Medulla oblongata (tissue), 1 donor: ENCODE results near the gene CWH43.
A peak's percentile ranks its signal among the peaks of the same experiment; 100 is the strongest.
"Not testable (repeated sequence)": the region's sequence is repeated elsewhere in the genome, so short reads cannot be mapped to it uniquely, and the experiment has no call there.

Experiments used
- DNase-seq: peaks from one replicate; pipeline ENCODE4 v3.0.0-alpha.2; 2015; ENCODE audit errors: extremely low spot score

The CWH43 gene

DNA sequence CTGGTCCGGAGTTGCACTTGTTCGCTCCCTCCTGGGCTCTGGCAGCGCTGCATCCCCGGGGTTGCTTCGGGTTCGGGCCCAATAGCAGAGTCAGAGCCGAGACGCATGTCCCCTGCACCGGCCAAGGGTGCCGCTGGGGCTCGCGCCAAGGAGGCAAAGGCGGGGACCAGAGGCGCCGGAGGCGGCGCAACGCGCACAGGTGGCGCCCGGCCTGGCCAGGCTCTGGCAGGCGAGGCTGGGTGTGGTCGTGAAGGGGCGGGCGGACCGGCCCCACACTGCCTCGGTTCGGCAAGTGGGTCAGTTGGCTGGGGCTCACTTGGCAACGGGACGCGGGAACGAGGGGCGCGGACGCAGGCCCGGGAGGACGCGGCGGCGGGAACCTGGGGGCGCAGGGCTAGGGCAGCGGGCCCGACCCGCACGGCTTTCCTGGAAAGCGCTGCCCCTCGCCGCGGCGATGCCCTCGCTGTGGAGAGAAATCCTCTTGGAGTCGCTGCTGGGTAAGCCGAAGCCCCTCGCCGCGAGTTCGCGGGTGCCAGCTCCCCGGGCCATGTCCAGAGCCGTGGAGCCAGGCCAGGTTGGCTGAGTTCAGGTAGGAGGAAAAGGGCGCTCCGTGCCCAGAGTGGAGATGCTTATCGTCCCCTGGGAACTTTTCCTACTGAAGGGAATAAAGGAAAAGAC, at the start of gene CWH43:
Gene CWH43 (plus strand): TSS at position 300 of the 678 bp plus-strand sequence. CDS start 155 bp downstream, at position 455.
- DNase-seq, result no peak

DNA sequence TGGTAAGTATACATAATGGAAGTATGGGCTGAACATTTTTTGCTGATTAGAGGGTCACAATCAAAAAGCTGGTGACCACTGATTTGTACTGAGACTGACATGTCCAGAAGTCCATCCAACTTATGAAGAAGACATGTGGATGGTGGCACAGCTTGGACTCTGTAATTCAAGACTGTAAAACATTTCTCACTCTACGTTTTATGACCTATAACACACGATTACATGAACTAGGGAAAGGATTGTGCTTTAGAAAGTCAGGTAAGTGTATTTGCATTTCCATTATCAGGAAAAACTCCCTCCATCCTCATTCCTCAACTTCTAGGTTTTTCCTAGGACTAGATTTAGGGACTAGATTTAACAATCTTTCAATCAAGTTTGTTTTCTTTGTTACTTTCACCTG, 49.0 kb upstream of the CWH43 start:
- no peak for DNase-seq

DNA sequence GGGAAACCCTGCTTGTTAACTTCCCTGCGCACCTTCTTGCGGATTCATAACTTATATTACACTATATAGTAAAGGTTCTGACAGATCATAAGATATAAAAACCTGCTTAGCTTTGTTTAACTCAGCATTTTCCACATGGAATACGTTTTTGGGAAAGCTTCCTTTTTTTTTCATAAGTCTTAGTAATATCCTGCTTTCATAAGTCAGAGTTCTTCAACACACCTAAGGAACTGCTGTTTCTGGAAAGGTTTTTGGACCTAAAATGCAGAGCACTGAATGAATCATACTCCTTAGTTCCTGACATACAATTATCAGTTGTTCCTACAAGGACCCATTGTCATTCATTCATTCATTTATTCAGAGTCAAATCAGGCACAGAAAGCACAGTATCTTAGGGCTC, 47.2 kb upstream of the CWH43 start:
- no peak for DNase-seq

DNA sequence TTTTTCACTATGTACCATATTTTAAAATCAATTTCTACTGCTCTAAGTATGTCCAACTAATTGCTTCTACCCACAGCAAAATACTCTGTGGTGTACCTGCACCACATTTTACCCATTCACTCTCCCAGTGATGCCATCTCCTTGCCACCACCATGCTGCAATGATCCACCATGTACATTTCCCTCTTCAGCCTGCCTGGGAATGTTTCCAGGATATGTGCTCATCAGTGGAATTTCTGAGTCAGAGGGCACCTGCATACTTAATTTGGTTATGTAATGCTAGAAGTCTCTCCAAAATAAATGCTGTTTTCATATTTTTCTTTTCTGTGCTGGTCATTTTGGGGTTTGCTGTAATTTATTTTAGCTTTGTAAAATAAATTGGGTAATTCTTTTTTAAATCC, 46.3 kb upstream of the CWH43 start:
- no peak for DNase-seq

DNA sequence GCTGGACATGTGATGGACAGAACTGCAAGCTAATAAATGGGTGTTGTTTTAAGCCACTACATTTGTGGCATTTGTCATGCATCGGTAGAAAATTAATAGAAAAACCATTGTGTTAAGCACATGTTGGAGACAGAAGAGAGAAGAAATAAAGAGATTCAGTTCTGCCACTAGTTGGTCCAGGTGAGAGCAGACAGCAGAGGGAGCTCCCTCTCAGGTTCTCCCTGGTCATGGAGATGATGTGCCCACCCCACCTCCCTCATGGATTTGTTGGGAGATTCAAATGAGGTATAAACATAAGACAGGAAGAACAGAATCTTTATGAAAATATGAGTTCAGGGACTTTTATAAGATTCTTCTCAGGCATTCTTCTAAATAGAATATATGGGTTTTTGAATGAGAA, 42.7 kb upstream of the CWH43 start:
- DNase-seq, result no peak

DNA sequence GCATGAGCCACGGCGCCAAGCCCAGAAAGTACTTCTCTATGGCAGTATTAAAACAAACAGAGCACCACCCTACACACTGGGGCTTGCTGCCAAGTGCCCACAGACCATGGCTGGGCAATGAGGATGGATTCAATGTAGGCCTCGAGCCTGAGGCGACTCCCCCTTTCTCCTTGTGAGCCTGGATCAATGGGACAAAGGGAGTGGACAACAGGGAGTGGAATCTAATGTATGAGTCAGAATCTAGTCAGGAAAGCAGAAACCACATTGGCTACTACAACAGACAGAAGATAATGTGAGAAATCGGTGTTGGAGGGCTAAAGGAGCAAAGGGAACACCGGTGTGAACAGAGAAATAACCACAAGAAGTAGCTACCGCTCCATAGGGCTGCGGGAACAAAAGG, 41.8 kb upstream of the CWH43 start:
- no peak for DNase-seq

DNA sequence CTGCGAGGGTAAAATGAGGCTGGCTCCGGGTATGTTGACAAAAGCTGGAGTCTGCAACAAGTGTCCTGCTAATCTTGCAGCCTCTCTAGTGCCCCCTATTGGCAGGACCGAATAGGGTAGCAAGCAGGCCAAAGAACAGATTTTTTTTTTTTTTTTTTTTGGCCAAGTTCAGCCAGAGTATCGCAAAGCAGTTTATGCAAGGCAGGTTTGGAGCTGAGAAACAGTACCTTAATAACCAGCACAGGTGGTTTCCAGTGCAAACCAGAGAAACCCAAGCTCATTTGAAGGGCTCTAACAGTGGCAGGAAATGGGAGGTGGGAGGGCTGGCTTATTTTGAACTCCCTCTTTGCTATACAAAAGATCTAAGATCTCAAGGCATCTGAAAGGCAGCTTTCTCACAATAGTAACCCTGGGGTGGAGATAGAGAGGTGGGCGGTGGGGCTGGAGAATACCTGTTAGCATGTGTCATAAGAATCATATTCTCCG, 41.3 kb upstream of the CWH43 start:
- no peak for DNase-seq

DNA sequence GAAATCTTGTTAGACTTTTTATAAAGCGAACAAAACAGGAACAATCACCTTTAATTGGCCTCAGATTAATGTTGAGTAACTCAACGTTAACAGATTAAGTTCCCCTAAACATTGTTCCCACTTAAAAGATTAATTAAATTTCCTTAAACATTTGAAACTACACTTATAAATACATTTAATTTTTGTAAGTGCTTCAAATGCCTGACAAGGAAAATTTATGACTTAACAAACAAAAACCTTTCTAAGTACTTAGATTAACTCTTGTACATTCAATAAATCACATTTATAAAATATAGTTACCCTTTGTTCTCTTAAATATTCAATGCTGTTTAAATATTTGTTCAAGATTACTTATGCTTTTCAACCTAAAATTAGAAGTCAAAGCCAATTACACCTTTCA, 40.1 kb upstream of the CWH43 start:
- DNase-seq, result no peak

DNA sequence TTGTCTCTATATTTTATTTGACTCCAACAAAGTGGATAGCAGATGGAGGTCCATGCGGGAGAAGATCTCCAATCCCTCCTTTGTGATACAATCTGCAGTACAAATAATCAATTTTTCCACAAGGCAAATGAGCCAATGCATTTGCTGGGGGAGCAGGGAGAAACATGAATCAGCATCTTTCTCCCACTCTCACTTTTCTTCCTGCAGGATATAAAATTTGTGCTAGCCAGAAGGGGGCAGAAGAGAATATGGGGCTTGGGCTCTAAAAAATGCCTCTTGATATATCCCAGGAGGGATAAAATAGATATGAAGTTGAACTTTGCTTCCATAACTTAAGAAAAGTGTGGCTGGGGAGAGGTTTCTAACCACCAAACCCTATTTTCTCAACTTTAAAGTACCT, 38.3 kb upstream of the CWH43 start:
- no peak for DNase-seq

DNA sequence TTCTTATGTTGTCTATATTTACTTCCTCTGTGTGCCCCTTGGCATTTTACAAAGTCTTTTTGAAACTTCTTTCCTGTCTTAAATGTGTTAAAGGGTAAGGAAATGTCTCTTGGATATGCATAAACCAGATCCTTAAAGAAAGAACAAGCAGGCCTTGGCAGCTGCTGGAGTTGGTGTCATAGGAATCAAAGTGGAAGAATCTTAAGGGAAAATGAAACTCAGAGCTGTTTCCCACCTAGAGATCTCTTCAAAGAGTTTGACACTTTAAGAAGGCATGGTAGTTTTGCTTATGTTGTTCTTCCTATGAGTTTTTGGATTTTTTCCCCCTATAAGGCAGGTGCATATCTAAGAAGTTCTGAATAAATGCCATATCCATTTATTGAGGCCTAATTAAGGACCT, 37.0 kb upstream of the CWH43 start:
- DNase-seq, result no peak

DNA sequence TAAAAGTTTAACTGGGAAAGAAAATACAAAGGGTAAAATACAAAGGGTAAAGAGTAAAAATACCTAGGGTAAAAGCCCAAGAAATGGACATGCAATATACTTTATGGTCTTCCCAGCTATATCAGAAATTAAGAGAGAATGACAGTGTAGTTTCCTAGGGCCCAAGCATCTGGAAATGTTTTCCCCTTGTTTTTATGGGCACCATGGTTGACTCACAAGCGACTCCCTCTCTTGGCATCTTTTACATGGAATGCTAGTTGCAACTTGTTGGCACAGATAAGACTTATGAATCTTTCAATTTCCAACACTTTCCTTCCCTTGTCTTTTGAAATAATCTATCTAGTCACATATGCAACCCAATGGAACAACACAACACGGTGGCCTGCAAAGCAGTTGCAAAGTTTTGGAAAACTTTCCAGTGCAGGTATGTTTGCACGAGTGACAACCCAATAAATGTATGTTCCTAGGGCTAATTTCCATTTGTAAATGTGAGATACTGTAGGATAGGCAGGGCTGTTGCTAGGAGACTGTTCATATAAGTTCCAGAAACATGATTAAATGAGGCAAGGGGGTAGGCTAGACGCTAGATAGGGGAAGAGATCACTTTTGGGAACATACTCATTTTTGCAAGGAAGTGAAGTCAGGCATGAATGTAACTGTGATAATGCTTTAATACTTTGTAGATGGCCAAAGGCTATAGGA, 36.4 kb upstream of the CWH43 start:
- DNase-seq, result no peak

DNA sequence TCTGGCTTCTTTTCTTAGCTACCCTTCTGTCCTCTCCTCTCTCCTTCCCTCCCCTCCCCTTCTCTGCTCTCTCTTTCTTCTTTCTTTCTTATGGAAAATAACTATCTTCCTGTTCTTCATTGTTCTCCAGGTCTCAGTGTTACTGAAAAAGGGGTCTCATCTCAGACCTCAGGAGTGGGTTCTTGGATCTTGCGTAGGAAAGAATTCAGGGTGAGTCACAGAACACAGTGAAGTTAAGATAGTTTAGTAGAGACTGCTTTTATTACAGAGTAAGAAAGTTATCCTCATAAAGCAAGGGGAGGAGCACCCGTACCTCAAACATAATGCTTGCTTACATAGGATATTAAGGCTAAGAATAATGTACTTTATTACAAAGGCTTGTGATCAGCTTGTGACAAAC, 31.8 kb upstream of the CWH43 start:
- no peak for DNase-seq

DNA sequence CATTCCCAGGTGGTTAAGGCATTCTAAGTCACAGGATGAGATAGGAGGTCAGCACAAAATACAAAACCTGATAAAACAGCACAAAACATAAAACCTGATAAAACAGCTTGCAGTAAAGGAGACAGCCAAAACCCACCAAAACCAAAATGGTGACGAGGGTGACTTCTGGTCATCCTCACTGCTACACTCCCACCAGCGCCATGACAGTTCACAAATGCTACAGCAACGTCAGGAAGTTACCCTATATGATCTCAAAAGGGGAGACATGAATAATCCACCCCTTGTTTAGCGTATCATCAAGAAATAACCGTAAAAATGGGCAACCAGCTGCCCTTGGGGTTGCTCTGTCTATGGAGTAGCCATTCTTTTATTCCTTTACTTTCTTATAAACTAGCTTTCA, 28.7 kb upstream of the CWH43 start:
- not testable (repeated sequence) for DNase-seq

DNA sequence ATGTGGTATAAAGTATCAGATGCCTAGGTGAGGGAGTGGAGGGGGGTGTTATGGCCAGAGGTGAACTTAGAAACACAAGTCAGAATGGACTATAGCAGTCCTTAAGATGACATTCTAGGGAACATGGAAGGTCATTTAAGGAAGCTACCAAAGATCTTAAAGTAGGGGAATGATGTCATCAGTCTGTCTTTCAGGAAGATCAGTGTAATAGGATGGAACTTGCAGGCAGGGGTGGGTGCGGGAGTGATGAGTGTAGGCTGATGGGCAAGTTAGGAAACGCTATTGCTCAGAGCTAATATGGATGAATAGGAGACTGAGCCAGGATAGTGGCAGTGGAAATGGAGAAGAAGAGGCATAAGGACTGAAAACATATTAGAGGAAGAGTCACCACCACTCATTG, 27.5 kb upstream of the CWH43 start:
- no peak for DNase-seq

DNA sequence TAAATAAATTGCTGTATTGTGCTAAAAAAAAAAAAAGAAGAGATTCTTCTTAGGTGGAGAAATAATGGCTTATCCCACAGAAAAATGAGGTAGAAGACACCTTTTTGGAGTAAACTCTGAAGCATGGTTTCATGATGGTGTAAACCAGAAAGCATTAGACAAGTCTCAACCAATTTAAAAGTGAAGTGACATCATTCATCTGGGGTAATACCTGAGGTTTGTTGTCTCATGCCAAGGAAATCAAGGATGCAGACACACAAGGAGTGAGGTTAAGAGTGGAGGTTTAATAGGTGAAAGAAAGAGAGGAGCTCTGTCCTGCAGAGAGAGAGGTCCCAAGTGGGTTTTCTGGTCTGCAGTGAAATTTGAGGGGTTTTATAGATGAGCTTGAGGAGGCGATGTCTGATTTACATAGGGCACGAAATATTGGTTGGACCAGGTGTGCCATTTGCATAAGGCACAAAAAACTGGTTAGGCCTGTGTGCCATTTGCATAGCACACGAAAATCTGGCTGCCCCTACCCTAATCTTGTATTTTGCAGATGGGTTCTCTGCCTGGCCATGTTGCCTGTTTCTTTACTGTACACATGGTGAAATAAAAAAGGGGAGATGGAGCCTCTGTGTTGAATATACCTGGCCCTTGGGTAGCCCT, 25.0 kb upstream of the CWH43 start:
- DNase-seq, result no peak

DNA sequence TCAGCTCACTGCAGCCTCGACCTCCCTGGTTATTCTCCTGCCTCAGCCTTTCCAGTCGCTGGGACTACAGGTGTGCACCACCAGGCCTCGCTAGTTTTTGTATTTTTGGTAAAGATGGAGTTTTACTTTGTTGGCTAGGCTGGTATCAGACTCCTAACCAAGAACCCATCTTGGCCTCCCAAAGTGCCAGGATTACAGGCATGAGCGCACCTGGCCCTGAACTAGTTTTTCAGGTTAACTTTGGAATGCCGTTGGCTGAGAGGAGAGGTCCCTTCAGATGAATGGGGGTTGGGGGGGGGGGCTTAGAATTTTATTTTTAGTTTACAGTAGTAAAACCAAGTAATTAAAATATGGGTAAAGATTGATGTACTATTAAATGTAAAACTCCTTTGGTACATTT, 23.4 kb upstream of the CWH43 start:
- DNase-seq, result no peak

DNA sequence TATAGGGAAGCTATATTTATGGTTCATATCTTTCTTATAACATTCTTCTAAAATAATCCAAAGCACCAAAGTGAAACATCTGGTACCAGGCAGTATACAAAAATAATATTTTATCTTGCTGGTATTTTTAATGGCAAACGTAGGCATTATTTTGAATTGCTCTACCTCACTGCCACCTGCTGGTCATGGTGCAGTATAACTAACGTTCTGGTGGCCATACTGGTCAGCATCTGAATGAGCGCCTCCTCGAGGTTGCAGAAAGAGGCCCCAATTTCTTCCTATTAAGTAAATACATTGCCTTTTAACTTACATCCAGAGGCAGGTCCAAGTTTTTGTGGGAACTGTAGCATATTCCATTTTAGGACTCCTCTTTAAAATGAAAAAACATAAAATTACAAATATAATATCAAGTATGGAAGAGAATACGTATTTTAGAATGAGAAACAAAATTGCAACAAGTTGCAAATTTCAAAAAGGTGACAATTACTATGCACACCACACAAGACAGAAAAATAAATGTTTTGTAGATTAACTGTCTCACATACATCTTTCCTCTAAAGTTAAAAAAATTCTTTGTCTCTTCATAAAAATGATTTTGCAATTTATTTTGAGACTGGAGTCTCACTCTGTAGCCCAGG, 22.9 kb upstream of the CWH43 start:
- peak; percentile 92 for DNase-seq

DNA sequence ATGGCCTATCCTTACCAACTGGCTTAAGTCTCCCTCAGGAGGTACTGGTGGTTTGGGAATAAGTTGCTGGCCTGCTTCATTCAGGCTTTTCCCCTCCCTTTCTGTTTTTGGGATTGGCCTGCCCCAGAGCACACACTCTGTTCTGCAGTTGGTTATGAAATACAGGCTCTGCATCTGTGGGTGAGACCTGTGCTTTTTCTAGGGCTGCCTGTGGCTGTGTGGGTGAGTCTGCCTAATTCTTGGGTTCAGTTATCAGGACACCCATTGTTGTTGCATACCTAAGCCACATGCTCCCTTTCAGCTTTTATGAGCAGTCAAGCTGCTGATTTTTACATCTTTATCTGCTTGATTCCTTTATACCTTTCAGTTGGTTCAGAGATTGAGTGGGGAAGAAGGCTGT, 19.0 kb upstream of the CWH43 start:
- no peak for DNase-seq

DNA sequence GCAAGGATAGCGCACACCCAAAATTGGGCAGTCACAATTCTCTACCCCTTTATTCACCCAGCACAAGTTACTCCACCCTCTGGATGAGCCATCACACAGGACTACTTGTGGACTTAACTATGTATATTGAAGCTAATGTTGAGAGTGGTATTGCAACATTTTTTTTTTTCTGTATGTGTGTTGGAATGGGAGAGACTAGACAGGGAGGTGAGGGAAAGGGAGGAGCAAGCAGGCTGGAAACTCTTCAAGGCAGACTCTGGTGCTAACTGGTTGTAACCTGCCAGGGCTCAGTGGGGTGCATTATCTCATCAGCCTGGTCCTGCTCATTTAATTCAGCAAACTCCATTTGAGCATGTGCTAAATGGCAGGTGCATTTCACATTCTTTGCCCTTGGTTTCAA, 18.4 kb upstream of the CWH43 start:
- no peak for DNase-seq

DNA sequence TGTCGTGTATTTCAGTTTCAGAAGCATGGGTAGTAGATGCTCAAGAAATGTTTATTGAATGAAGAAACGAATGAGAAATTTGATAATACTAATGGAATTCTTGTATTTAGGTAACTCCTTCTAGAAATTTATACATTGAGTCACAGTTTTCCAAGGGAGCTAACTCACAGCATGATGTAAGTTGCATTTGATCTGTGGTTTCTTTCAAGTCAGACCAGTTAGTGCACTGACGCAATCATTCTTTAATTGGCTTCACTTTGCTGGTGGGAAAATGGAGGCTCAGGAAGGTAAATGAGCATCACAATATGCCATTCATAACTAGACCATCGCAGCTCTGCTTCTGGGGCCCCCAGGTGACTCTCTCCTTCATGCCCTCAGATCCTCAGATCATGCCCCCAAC, 17.3 kb upstream of the CWH43 start:
- DNase-seq, result no peak

DNA sequence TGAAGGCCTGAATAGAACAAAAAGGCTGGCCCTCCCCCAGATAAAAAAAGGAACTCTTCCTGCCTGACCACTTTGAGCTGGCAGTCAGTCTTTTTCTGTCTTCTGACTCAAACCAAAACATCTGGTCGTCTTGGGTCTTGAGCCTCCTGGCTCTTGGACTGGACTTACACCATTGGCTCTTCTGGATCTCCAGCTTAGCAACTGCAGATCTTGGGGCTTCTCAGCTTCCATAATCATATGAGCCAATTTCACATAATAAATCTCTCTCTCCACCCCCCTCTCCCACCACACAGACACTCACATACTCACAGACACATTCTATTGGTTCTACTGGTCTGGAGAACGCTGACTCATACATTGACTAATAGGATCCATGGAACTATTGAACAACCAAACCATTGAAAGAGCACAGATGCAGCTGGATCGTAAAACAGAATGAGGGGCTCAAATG, 15.6 kb upstream of the CWH43 start:
- DNase-seq, result no peak

DNA sequence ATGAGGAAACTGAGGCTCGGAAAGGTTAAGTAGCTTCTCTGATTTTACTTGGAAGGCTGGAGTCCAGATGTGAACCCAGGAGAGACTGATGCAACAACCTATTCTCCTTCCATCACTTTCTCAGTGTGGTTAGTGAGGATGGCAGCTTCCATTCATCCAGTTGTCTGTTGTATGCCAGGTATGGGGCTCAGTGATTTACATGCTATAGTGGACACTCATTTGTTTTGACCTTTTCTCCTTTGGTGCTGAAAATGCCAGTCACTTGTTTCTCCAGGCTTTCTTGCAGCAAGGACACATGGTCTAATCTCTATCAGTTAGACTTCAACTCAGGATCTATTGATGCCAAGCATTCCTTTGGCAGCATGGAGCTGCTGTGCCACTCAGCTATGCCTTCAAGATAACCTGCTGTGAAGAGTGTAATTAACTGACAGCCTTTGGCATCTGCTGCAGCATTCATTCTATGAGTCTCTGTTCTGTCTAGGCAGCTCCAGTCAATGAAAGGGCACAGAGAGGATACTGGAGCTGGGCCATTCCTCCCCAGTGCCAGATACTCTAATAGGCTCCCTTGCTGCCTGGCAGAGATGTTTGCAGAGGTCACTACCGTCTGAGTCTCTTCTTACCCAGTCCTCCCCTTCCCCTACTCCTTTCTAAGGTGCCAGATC, 11.0 kb upstream of the CWH43 start:
- peak; percentile 69 for DNase-seq
